IPS-NIHi7 (cell line): Measurements from ENCODE around the gene EDN1.
"Not testable (repeated sequence)": the region's sequence is repeated elsewhere in the genome, so short reads cannot be mapped to it uniquely, and the experiment has no call there.

Experiments
- DNase-seq: peaks from one replicate; pipeline ENCODE4 v3.0.0; 2012; ENCODE audit warnings: mixed read lengths; ENCODE audit errors: extremely low spot score

The EDN1 gene

DNA sequence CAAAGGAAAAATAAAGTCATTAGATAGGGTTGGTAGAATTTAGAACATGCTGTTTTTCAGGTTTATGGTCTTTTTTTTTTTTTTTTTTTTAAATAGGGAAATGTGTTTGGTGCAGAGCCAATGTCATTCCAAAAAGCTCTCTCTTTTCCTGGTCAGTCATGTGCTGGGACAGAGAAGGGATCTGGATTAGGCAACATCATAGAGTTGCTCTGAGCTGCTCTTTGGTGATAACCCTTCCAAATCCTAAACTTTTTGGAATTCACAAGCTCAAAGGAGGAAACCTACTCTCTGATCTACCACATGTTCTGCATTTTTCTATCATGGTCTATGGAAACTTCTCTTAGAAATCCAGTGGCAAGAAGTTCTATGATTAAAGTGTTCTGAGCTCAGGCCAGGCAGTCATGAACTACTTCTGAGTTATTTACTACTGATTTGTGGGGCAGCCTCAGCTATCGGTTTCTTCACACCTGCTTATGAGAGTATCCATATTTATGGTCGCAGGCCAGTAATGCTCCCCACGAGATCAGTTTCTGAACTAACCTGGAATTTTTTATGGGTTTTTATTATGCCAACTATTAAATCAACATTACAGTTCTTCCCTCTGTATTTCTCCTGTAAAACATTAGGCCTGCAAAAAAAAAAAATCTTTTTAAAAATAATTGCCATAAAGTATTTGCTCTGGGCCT is 4.8 kb downstream of the EDN1 start:
- no peak for DNase-seq

DNA sequence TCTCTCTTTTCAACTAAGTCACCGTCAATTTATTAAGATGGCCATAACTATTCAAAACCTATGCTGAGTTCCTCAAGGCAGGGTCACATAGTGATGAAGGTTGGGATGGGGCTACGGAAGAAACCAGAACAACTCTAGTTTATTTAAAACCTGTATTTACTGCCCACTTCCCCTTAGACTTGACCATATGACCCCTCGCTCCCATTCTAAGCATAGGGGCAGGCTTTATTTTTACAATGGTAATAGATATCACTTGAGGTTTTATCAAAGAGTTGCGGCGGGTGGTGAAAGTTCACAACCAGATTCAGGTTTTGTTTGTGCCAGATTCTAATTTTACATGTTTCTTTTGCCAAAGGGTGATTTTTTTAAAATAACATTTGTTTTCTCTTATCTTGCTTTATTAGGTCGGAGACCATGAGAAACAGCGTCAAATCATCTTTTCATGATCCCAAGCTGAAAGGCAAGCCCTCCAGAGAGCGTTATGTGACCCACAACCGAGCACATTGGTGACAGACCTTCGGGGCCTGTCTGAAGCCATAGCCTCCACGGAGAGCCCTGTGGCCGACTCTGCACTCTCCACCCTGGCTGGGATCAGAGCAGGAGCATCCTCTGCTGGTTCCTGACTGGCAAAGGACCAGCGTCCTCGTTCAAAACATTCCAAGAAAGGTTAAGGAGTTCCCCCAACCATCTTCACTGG is 5.5 kb downstream of the EDN1 start:
- no peak for DNase-seq

DNA sequence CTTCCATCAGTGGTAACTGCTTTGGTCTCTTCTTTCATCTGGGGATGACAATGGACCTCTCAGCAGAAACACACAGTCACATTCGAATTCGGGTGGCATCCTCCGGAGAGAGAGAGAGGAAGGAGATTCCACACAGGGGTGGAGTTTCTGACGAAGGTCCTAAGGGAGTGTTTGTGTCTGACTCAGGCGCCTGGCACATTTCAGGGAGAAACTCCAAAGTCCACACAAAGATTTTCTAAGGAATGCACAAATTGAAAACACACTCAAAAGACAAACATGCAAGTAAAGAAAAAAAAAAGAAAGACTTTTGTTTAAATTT is 6.1 kb downstream of the EDN1 start:
- no peak for DNase-seq

GRCh38 chr6:12296604-12297003 is 6.4 kb downstream of the EDN1 start:
- no peak for DNase-seq

GRCh38 chr6:12297363-12298016 is 7.3 kb downstream of the EDN1 start:
- DNase-seq: no peak

GRCh38 chr6:12298017-12298978 is 8.1 kb downstream of the EDN1 start:
- no peak for DNase-seq

- DNase-seq: no peak
These were observed 8.8 kb downstream of the EDN1 start for GRCh38 chr6:12298995-12299394.

DNA sequence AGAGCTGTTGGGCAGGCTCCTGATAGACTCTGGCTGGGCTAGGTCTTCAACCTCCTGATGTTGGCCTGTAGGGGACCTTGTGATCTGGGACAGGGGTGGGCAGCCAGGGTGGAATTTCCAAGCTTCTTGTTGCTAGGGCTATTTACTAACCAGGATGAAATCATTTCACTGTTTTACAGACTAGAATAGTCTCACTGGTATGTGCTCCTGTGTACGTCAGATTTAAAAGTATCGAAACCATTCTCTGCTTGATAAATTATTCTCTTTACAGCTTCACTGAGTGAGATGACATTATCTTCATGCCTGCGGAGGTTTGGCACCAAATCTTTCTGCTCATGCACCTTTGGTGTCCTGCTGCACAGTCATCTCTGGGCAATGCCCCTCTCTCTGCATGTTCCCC is 10.9 kb downstream of the EDN1 start:
- no peak for DNase-seq

GRCh38 chr6:12304487-12304886 is 14.3 kb downstream of the EDN1 start:
- DNase-seq: no peak

- no peak for DNase-seq
These were observed 18.9 kb downstream of the EDN1 start for GRCh38 chr6:12309070-12309469.

GRCh38 chr6:12311106-12311505 is 20.9 kb downstream of the EDN1 start:
- DNase-seq: no peak

DNA sequence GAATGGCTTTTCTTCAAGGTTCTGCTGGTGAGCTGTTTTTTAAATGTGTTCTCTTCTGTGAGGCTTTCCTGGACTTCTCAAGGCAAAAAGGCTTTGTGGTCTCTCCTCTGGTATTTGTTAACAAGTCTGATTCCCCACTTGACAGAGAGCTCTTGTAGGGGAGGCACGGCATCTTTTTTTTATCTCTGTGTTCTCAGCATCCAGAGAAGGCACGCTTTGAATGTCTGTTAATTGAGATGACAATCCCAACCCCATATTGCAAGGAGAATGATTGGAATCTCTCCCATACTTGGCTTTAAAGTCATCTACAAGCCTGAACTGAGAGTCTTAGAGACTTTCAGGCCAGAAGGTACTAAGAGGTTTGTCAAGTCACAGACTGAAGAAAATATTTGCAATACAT is 22.6 kb downstream of the EDN1 start:
- DNase-seq: no peak

DNA sequence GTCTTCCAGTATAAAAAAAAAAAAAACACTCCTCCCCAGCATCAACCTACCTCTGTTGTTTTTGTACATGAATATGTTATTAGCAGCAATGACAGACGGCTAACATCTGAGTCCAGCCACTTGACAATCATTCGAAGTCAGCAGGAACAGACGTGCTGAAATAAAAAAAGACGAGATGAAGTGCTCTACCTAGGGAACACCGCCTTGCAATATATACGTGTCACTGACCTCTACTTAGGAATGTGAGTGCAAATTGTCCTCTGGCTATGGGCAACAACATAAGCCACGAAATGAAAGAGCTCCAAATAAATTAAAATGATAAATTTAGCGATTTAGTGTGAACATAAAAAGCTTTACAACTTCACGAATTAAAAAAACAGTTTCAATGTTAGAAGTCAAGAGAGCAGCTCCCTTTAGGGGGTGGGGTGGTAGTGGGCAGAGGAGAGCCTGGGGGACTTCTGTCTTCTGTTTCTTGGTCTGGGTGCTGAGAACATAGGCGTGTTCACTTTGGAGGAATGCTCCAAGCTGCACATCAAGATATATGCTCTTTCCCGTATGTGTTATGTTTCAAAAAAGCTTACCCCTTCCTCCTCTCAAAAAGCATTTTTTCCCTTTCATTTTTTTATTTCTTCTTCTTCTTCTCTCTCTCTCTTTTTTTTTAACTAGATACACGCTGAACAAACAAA is 23.3 kb downstream of the EDN1 start:
- DNase-seq: no peak

DNA sequence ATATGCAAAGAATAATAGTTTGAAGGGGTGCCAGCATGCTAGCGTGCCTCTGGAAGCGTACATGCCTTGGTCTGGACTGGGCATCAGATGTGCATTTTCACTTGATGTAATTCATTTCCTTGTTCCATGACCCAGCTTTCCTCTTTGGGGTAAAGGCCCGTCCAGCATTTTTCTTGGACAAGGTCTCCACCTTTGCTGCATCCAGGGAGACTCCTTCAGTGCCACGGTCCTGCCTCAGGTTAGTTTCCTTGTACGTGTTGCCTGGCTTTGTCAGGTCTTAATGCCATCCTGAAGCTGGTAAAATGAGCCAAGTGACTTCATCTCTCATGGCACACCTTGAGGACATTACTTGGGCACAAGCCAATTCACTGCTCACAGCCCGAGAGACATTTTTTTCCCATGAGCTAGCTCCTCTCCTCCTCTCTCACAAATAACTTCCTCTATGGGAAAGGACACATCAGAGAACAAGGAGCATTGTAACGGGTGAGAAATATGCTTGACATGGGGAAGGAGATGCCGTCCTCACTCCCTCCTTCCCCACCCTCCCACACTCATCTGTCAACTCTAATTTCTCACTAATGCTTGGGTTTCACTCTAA is 23.9 kb downstream of the EDN1 start:
- no peak for DNase-seq

DNA sequence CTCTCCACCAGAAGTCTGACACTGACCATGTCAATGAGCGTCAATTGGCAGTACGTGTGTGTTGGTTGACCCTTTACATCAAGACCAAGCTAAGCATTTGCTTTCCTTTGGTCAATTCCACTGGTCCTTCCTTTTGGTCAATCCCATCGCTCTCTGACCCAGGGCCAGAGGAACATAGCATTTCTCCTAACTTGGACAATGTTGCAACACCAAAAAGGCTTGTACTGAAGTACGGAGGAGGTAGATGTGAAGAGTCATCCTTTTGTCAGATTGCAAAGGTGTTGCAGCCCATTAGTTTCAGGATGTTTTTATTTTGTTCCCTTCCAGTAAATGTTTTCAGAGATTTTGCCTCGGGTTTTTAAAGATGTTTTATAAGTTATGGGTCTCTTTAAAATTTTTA is 24.6 kb downstream of the EDN1 start:
- no peak for DNase-seq

DNA sequence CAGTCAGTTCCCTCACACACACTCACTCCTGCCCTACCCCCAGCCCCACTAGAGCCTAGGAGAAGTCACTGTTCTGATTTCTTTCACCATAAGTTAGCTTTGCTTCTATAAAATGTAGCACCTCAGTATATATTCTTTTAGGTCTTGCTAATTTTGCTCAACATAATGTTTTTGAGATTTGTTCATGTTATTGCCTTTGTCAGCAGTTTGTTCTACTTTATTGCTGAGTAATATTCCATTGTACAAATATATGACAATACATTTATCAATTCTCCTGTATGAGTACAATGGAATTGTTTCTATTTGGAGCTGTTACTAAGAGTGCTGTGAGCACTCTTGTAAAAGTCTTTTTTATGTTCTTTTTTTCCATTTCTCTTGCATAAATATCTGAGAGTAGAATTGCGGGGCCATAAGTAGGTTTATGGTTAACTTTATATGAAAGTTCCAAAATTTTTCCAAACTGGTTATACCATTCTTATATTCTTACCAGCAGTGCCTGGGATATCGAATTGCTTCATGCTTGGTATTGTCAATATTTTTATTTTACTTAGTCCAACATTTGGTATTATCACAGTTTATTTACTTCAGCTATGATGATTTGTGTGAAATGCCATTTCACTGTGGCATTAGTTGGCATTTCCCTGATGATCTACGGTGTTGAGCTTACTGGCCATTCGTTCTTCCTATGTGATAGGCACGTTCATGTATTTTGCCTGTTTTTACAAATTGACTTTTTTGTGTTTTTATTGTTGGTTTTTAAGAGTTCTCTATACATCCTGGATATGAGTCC is 25.3 kb downstream of the EDN1 start:
- no peak for DNase-seq

- DNase-seq: no peak
These were observed 28.6 kb downstream of the EDN1 start for GRCh38 chr6:12318749-12319148.

DNA sequence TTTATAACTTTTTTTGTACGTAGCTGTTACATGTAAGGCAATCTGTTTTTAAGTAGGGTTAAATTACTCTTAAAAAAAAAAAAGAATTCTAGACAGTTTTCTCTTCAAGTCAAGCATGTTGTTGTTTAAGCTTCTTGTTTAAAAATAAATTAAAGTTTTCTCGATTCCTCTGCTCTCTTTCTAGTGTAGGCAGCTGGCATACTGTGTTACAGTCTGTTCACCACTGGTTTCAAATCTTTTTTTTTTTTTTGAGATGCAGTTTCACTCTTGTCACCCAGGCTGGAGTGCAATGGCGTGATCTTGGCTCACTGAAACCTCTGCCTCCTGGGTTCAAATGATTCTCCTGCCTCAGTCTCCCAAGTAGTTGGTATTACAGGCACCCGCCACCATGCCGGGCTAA is 29.9 kb downstream of the EDN1 start:
- DNase-seq: not testable (repeated sequence)

DNA sequence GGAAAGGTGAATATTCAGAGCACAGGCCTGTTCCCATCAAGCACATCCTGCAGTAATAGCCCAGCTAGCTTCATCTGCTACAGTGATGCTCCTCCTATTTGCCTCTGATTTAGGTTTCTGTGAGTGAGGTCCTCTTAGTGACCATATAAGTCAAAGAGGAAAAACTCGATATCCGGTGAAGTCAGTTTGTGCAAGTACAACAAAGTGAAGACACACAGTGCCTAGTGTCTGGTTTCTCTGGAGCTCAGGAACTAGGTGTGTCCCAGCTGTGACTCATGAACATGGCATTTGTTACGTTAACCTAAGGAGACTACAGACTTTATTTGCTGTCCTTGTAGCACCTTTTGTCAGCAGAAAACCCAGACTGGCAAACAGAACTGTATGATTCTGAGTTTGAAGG is 33.9 kb downstream of the EDN1 start:
- no peak for DNase-seq

GRCh38 chr6:12324748-12325147 is 34.6 kb downstream of the EDN1 start:
- peak; percentile 48 for DNase-seq
